HEK293T (cell line): ENCODE measurements around the gene PITPNM2.

Experiments
- CTCF ChIA-PET: fragments of 350-600 bp; formaldehyde crosslinking; extraction: SDS; loops from one replicate; lab custom pipeline; 2021; ENCODE audit warnings: antibody characterized with exemption, inconsistent platforms; lab: Yijun Ruan, JAX
- POLR2A ChIA-PET: fragments of 350-600 bp; formaldehyde crosslinking; extraction: SDS; loops from one replicate; lab custom pipeline; 2020; ENCODE audit warnings: antibody characterized with exemption, inconsistent platforms; lab: Yijun Ruan, JAX
- DNase-seq: peaks from one replicate; pipeline ENCODE4 v3.0.0; 2012; ENCODE audit warnings: mixed read lengths; ENCODE audit errors: extremely low spot score
- ARNT ChIP-seq: fragments of 450-650 bp; IDR thresholded peaks from 2 replicates; pipeline ENCODE4 v1.6.1; 2017; ENCODE audit warnings: mild to moderate bottlenecking
- BHLHE40 ChIP-seq: fragments of 450-650 bp; IDR thresholded peaks from 2 replicates; pipeline ENCODE4 v1.6.1; 2016; ENCODE audit warnings: mild to moderate bottlenecking, moderate library complexity, borderline replicate concordance
- CTBP1 ChIP-seq: fragments of 450-650 bp; IDR thresholded peaks from 2 replicates; pipeline ENCODE4 v1.6.1; 2016; ENCODE audit warnings: borderline replicate concordance
- ELF4 ChIP-seq: fragments of 450-650 bp; IDR thresholded peaks from 2 replicates; pipeline ENCODE4 v1.6.1; 2017; ENCODE audit warnings: antibody characterized with exemption
- FOXA1 ChIP-seq: fragments of 450-650 bp; IDR thresholded peaks from 2 replicates; pipeline ENCODE4 v1.6.1; 2016; ENCODE audit warnings: mild to moderate bottlenecking
- FOXK2 ChIP-seq: fragments of 450-650 bp; IDR thresholded peaks from 2 replicates; pipeline ENCODE4 v1.6.1; 2016; ENCODE audit warnings: mild to moderate bottlenecking
- HDGF ChIP-seq: fragments of 450-650 bp; IDR thresholded peaks from 2 replicates; pipeline ENCODE4 v1.6.1; 2017; ENCODE audit warnings: antibody characterized with exemption, borderline replicate concordance
- L3MBTL2 ChIP-seq: fragments of 450-650 bp; conservative IDR thresholded peaks from 2 replicates; pipeline ENCODE4 v1.6.1; 2016; ENCODE audit warnings: mild to moderate bottlenecking
- LEF1 ChIP-seq: fragments of 450-650 bp; IDR thresholded peaks from 2 replicates; pipeline ENCODE4 v1.6.1; 2017; ENCODE audit warnings: mild to moderate bottlenecking, borderline replicate concordance
- SP1 ChIP-seq: fragments of 450-650 bp; IDR thresholded peaks from 2 replicates; pipeline ENCODE4 v1.6.1; 2017
- SUZ12 ChIP-seq: fragments of 450-650 bp; IDR thresholded peaks from 2 replicates; pipeline ENCODE4 v1.6.1; 2016; ENCODE audit warnings: mild to moderate bottlenecking
- TARDBP ChIP-seq: fragments of 450-650 bp; IDR thresholded peaks from 2 replicates; pipeline ENCODE4 v1.6.1; 2016
- ZNF384 ChIP-seq: fragments of 450-650 bp; IDR thresholded peaks from 2 replicates; pipeline ENCODE4 v1.6.1; 2016

Gene PITPNM2

GRCh38 chr12:123102366-123102765 lies 48.5 kb downstream of the PITPNM2 start:
- DNase-seq = no peak
- no peak for TF ChIP-seq FOXK2
- TF ChIP-seq SUZ12 = no peak
- no peak for TF ChIP-seq ELF4
- TF ChIP-seq ARNT = no peak
- TF ChIP-seq ZNF384 = no peak
- TF ChIP-seq CTBP1 = no peak
- TF ChIP-seq TARDBP = no peak
- POLR2A ChIA-PET = interaction anchor here (1.5 kb wide), 1 partner anchor 130 kb away, joined by 3 read pairs; no protein-coding TSS in a partner anchor
- CTCF ChIA-PET = interaction anchor here (0.9 kb wide), 1 partner anchor 10 kb away, joined by 3 read pairs; no protein-coding TSS in a partner anchor

GRCh38 chr12:123101526-123101925 lies 49.4 kb downstream of the PITPNM2 start:
- CTCF ChIA-PET = no interaction called here
- POLR2A ChIA-PET = interaction anchor here (1.5 kb wide), 1 partner anchor 131 kb away, joined by 3 read pairs; no protein-coding TSS in a partner anchor
- DNase-seq = no peak
- no peak for TF ChIP-seq FOXA1
- TF ChIP-seq HDGF = no peak
- no peak for TF ChIP-seq L3MBTL2
- no peak for TF ChIP-seq SP1
- TF ChIP-seq LEF1 = no peak
- TF ChIP-seq BHLHE40 = no peak
